Stimulated activated naive CD8-positive, alpha-beta T cell treated with anti-CD3 and anti-CD28 coated beads, Interleukin-15, Interleukin-2, amounts not matched to agents 100 ng/mL and 50 ng/mL, for 24 hours (primary cell): ENCODE results near the gene PRKAG2.
A peak's percentile ranks its signal among the peaks of the same experiment; 100 is the strongest.

Source experiments
- H3K27ac Mint-ChIP-seq: one replicate; pipeline ENCODE4 v1.8.0; 2021; ENCODE audit warnings: mild to moderate bottlenecking, mixed read lengths
- H3K27me3 Mint-ChIP-seq: one replicate; pipeline ENCODE4 v1.8.0; 2021; ENCODE audit warnings: mixed read lengths
- H3K36me3 Mint-ChIP-seq: one replicate; pipeline ENCODE4 v1.8.0; 2021; ENCODE audit warnings: low read depth, mixed read lengths
- H3K4me1 Mint-ChIP-seq: one replicate; pipeline ENCODE4 v1.8.0; 2021; ENCODE audit warnings: low read depth, mixed read lengths
- H3K4me3 Mint-ChIP-seq: one replicate; pipeline ENCODE4 v1.8.0; 2021; ENCODE audit warnings: mild to moderate bottlenecking, mixed read lengths
- H3K9me3 Mint-ChIP-seq: one replicate; pipeline ENCODE4 v1.8.0; 2021; ENCODE audit warnings: mixed read lengths

The PRKAG2 gene

DNA sequence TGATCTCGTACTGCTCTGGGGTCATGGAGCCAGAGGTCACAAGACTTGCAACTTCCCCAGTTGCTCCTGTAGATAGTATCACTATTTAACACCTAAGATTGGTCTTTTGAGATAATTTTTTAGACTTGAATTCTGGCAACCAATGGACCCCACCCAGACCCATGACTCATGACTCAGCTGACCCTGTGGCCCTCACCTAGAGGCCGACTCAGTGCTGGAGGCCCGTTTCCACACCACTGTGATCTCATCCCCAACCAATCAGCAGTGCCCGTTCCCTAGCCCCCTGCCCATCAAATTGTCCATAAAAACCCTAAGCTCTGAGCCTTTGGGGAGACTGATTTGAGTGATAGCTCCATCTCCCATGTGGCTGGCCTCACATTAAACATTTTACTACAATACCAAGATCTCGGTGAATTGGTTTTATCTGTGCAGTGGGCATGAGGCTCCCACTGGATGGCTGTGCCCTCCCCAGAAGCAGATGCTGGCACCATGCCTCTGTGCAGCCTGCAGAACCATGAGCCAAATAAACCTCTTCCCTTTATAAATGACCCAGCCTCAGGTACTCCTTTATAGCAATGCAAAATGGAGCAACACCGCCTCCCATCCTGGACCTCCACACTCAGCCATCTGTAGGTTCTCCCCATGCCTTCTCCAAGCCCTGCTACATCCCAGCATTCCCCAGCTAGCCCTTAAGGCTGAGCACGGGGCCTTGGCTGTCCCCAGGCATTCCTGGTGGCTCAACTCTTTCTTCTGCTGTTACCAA is 98.8 kb downstream of the PRKAG2 start:
- Mint-ChIP-seq H3K4me1 (peaks cover 5% of the 10 kb centered on the region), H3K27ac (no peak overlapping the region), H3K27me3 (no peaks in the 10 kb centered on the region), H3K9me3 (no peaks in the 10 kb centered on the region), H3K36me3 (no peaks in the 10 kb centered on the region), H3K4me3 (no peak overlapping the region)

DNA sequence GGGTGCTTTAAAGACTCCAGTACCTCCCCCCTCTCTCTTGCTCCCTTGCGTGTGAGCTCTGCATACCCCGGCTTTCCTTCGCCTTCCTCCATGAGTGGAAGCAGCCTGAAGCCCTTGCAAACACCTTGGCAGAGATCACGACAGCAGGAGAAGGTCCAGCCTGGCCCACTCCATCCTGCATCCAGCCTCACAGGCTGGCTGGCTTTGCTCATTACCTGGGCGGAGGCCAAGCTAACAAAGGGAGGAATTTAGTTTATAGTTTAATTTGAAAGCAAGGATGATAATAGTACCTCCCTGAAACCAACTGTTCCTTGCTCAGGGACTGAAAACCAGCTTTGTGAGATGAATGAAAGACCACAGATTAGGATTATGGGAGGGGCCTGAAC is 99.4 kb downstream of the PRKAG2 start:
- Mint-ChIP-seq H3K27me3 (no peaks in the 10 kb centered on the region), H3K4me3 (no peak overlapping the region), H3K36me3 (no peaks in the 10 kb centered on the region), H3K27ac (no peak overlapping the region), H3K4me1 (peaks cover 1% of the 10 kb centered on the region), H3K9me3 (no peaks in the 10 kb centered on the region)

GRCh38 chr7:151776876-151777494 is 99.9 kb downstream of the PRKAG2 start:
- Mint-ChIP-seq H3K27ac (no peak overlapping the region), H3K4me3 (no peak overlapping the region), H3K36me3 (no peaks in the 10 kb centered on the region)

GRCh38 chr7:151776446-151776845 is 100.5 kb downstream of the PRKAG2 start:
- no peaks in the 10 kb centered on the region for H3K9me3 Mint-ChIP-seq
- H3K27ac Mint-ChIP-seq: no peak overlapping the region
- H3K36me3 Mint-ChIP-seq: no peaks in the 10 kb centered on the region
- H3K4me1 Mint-ChIP-seq: no peaks in the 10 kb centered on the region
- H3K27me3 Mint-ChIP-seq: no peaks in the 10 kb centered on the region
- H3K4me3 Mint-ChIP-seq: no peak overlapping the region

More at GRCh38 chr7:151776876-151777494, 99.9 kb downstream of the PRKAG2 start:
- H3K27me3 Mint-ChIP-seq: no peaks in the 10 kb centered on the region
- H3K9me3 Mint-ChIP-seq: no peaks in the 10 kb centered on the region
- no peaks in the 10 kb centered on the region for H3K4me1 Mint-ChIP-seq

DNA sequence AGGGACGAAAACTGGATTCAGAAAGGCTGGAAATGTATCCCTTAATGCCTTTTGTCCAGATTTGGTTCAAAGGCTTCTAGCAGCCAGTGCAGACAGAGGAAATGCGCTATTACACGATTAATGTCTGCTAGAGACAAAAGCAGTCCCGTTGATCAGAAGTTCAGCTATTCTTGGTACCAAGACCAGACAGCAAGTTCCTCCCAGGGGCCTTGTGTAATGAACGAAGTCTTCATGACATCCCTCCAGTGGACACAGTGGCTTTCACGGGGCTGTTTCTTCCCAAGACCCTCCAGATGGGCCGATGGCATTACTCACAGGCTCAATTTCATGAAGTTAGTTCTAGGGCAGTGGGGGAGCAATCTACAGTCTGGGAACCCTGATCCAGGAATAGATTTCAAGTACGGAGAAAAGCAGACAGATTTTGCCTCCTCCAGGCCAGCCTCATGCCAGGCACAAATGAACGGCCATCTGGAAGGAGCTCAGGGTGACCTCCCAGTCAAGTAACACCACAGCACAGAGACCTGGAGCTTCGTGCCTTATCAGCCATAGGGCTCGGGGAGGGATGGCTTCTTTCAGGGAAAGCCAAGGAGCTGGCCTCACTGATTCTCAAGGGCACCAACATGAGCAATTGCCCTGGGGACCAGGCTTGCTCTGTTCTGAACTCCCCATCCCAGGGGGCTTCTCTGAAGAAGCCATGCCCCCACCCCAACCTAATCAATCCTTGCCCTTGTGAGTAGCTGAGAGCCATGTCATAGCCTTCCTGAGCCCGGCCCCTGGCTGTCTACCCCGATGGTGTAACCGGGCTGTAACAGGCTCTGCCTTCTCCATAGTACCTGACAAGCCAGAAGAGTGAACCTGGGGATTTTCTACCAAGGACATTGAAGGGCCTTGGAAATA is 101.1 kb downstream of the PRKAG2 start:
- Mint-ChIP-seq H3K27me3 (no peaks in the 10 kb centered on the region), H3K9me3 (no peaks in the 10 kb centered on the region), H3K36me3 (no peaks in the 10 kb centered on the region), H3K4me1 (peaks cover 3% of the 10 kb centered on the region), H3K27ac (no peak overlapping the region), H3K4me3 (no peak overlapping the region)

- no peak overlapping the region for H3K4me3 Mint-ChIP-seq
- peaks cover 12% of the 10 kb centered on the region for H3K4me1 Mint-ChIP-seq
- no peaks in the 10 kb centered on the region for H3K9me3 Mint-ChIP-seq
- H3K36me3 Mint-ChIP-seq: no peaks in the 10 kb centered on the region
- no peak overlapping the region for H3K27ac Mint-ChIP-seq
- H3K27me3 Mint-ChIP-seq: no peaks in the 10 kb centered on the region
Measured at GRCh38 chr7:151774951-151775350, 102.0 kb downstream of the PRKAG2 start.

- H3K27ac Mint-ChIP-seq: no peak overlapping the region
- peaks cover 23% of the 10 kb centered on the region for H3K4me1 Mint-ChIP-seq
- no peaks in the 10 kb centered on the region for H3K27me3 Mint-ChIP-seq
- H3K9me3 Mint-ChIP-seq: no peaks in the 10 kb centered on the region
- H3K36me3 Mint-ChIP-seq: no peaks in the 10 kb centered on the region
- no peak overlapping the region for H3K4me3 Mint-ChIP-seq
Measured at GRCh38 chr7:151773797-151774196, 103.1 kb downstream of the PRKAG2 start.

DNA sequence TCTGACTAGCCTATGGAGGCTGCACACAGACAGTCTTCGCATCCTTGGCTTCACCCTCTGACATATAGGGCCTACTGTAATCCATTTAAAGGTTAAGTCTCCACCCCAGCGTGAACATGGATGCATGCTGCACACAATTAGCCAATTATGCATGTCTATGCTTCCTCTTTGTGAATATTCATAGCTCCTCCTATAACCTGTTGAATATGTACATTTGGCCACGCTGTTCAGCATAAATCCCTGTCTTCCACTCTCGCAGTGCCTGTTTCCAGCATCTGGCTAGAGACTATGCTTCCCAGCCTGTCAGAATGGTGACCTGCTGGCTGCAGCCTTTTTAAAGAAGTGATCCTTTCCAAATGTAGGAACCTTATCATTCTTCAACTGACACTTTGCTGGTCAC is 106.7 kb downstream of the PRKAG2 start:
- H3K4me1 Mint-ChIP-seq: peaks cover 55% of the 10 kb centered on the region
- no peaks in the 10 kb centered on the region for H3K9me3 Mint-ChIP-seq
- H3K36me3 Mint-ChIP-seq: peaks cover 4% of the 10 kb centered on the region
- H3K27me3 Mint-ChIP-seq: no peaks in the 10 kb centered on the region
- H3K27ac Mint-ChIP-seq: peak overlapping the region; percentile 84
- peak overlapping the region; percentile 53 for H3K4me3 Mint-ChIP-seq

GRCh38 chr7:151769188-151769821 is 107.6 kb downstream of the PRKAG2 start:
- peaks cover 8% of the 10 kb centered on the region for H3K36me3 Mint-ChIP-seq
- peak overlapping the region; percentile 53 for H3K4me3 Mint-ChIP-seq
- peaks cover 58% of the 10 kb centered on the region for H3K4me1 Mint-ChIP-seq
- H3K9me3 Mint-ChIP-seq: no peaks in the 10 kb centered on the region
- H3K27ac Mint-ChIP-seq: peak overlapping the region; percentile 84
- H3K27me3 Mint-ChIP-seq: no peaks in the 10 kb centered on the region

DNA sequence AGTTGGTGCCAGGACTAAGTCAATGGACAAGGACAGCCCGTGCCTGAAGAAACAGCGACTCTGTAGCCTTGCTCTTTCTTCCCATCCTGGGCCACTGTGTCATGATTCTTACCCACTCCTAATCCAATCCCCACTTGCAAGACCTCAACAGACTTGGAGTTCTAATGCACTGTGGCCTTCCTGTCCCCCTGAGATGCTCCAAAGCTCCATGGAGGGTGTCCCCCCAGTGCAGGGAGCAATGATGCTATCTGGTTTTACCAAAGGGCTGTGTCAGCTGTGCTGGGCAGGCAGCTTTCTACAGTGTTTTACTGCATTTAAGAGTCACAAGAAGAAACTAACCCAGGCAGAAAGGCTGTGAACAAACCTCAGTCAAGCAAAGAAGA is 108.1 kb downstream of the PRKAG2 start:
- peak overlapping the region; percentile 53 for H3K4me3 Mint-ChIP-seq
- no peaks in the 10 kb centered on the region for H3K9me3 Mint-ChIP-seq
- peaks cover 8% of the 10 kb centered on the region for H3K36me3 Mint-ChIP-seq
- H3K4me1 Mint-ChIP-seq: peaks cover 58% of the 10 kb centered on the region
- H3K27ac Mint-ChIP-seq: peak overlapping the region; percentile 84
- H3K27me3 Mint-ChIP-seq: no peaks in the 10 kb centered on the region

DNA sequence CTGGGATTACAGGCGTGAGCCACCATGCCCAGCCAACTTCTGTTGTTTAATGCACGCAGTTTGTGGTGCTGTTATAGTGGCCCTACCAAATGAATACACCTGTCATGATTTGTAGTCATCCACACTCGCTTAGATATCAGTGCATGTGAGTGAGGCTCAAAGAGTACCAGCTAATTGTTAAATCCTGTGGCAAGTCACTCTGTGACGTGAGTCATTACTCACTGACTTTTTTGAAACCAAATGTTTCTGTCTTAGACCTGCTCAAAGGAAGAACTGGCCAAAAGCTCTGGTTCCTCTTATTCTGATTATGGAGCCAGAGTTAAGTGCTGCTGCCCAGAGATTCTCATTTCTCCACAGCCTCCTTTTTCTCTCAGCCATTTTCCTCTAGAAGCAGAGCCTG is 109.4 kb downstream of the PRKAG2 start:
- Mint-ChIP-seq H3K4me3 (no peak overlapping the region), H3K27ac (peak overlapping the region; percentile 64), H3K36me3 (peaks cover 8% of the 10 kb centered on the region), H3K4me1 (peaks cover 58% of the 10 kb centered on the region), H3K27me3 (no peaks in the 10 kb centered on the region), H3K9me3 (no peaks in the 10 kb centered on the region)

- Mint-ChIP-seq H3K27me3 (no peaks in the 10 kb centered on the region), H3K36me3 (peaks cover 8% of the 10 kb centered on the region), H3K4me1 (peaks cover 45% of the 10 kb centered on the region), H3K4me3 (no peak overlapping the region), H3K9me3 (no peaks in the 10 kb centered on the region), H3K27ac (no peak overlapping the region)
Measured at GRCh38 chr7:151764056-151764920, 112.6 kb downstream of the PRKAG2 start.

DNA sequence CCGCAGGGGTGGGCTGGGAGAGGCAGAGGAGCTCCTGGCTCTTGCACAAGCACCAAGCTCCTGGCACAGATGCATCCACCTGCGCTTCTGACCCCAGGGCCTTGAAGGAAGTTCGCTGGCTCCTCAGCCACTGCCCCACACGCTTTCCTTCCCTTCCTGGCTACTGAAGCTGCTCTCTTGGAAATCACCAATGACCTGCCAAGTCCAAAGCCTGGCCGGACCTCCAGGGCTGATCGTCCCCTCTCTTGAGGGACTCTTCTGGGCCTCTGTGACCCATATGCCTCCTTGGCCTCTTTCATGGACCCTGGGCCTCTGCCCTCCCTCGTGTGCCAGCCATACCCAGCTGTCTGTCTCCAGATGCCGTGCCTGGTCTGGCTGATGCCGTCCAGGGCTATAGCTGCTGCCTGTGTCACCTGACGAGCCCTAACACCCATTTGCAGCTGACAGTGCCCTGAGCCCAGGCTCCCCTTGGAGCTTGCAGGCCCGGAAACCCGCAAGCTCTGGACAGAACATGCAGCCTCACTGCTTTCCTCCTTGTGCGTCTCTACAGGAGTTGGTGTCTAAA is 113.4 kb downstream of the PRKAG2 start:
- H3K4me3 Mint-ChIP-seq: no peak overlapping the region
- peaks cover 37% of the 10 kb centered on the region for H3K4me1 Mint-ChIP-seq
- no peak overlapping the region for H3K27ac Mint-ChIP-seq
- H3K36me3 Mint-ChIP-seq: peaks cover 8% of the 10 kb centered on the region
- no peaks in the 10 kb centered on the region for H3K9me3 Mint-ChIP-seq
- H3K27me3 Mint-ChIP-seq: no peaks in the 10 kb centered on the region
